Measurements from ENCODE around the gene RHOF. TPM values are rescaled to one million over a fixed set of nuclear protein-coding genes. Genes with fewer than 3 reads are reported as not detected.
"Not testable (repeated sequence)": the region's sequence is repeated elsewhere in the genome, so short reads cannot be mapped to it uniquely, and the experiment has no call there.

RHOF gene
- total RNA-seq, 4 donors from 2014 or later, result 5.1 to 27.6 (median 13.1) TPM

DNA sequence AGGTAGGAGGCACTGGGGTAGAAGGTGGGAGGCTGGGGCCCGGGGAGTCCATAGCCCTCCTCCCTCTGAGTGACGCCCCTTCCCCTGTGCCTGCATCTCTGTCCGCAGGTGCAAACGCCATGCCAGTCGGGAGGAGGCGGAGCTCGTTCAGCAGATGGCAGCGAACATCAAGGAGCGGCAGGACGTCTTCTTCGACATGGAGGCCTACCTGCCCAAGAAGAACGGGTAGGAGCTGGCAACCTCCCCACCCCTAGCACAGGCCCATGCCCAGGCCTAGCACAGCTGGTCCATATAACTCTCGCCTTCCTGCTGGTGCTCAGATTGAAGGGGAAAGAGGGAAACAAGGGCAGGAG lies 45.3 kb downstream of the RHOF start:
- intact Hi-C loops (cut with DNase I; ENCODE audit: low total_unique reads), result no loop called here
- Histone ChIP-seq H3K9me3 (no peaks in the 10 kb centered on the region), H3K27me3 (no peaks in the 10 kb centered on the region), H3K4me3 (no peak overlapping the region), H3K36me3 (no peaks in the 10 kb centered on the region), H3K27ac (peak overlapping the region; percentile 68 to 84), H3K4me1 (peaks cover 0 to 6% of the 10 kb centered on the region in 2 donors)
- DNase-seq, result peak; percentile 31 to 33
- no peak for TF ChIP-seq CTCF (IDR thresholded peaks at IDR 0.05)
- no peak for TF ChIP-seq POLR2A (IDR thresholded peaks at IDR 0.05)

DNA sequence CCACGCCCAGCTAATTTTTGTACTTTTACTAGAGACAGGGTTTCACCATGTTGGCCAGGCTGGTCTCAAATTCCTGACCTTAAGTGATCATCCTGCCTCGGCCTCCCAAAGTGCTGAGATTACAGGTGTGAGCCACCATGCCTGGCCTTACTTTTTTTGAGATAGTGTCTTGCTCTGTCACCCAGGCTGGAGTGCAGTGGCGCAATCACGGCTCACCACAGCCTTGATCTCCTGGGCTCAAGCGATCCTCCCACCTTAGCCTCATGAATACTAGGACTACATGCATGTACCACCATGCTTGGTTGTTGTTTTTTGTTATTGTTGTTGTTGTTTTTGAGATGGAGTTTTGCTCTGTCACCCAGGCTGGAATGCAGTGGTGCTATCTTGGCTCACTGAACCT lies 47.9 kb downstream of the RHOF start:
- DNase-seq; H3K4me3 ChIP-seq; H3K27ac ChIP-seq; H3K27me3 ChIP-seq; H3K9me3 ChIP-seq; H3K36me3 ChIP-seq; intact Hi-C loops (cut with DNase I; ENCODE audit: low total_unique reads): not testable (repeated sequence)
- H3K4me1 ChIP-seq, result peaks cover 4 to 16% of the 10 kb centered on the region in 2 donors

DNA sequence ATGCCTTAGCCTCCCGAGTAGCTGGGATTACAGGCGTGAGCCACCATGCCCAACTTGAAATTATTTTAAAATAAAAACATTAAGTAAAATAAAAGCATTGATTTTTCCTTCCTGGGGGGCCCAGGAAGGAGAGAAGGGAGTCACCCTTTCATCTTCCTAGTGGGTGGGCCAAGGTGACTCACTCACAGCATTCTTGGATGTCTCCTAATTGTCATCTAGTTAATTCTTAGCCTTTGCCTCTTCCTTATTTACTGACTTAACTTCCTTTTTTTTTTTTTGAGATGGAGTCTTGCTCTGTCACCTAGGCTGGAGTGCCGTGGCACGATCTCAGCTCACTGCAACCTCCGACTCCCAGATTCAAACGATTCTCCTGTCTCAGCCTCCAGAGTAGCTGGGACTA lies 51.7 kb downstream of the RHOF start:
- intact Hi-C loops (cut with DNase I; ENCODE audit: low total_unique reads), result no loop called here
- Histone ChIP-seq H3K27me3 (no peaks in the 10 kb centered on the region), H3K4me3 (no peak overlapping the region), H3K9me3 (no peaks in the 10 kb centered on the region), H3K36me3 (no peaks in the 10 kb centered on the region), H3K27ac (peak overlapping the region; percentile 21 to 64), H3K4me1 (peaks cover 4 to 10% of the 10 kb centered on the region in 2 donors)
- DNase-seq, result no peak
- no peak for TF ChIP-seq POLR2A (IDR thresholded peaks at IDR 0.05)
- TF ChIP-seq CTCF (IDR thresholded peaks at IDR 0.05), result no peak

DNA sequence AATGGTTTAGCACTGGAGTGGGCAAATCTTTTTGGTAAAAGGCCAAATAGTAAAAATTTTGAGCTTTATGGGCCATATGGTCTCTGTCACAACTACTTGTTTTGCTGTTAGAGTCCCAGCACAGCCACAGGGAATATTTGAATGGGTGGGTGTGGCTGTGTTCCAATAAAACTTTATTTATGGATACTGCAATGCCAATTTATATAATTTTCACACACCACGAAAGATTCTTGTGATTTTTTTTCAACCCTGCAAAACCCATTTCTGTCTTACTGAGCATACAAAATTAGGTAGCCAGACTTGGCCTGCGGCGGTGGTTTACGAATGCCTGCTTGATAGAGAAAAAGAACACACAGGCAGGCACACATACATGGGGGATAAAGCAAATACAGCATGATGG lies 52.6 kb downstream of the RHOF start:
- intact Hi-C loops (cut with DNase I; ENCODE audit: low total_unique reads), result no loop called here
- H3K4me1 ChIP-seq, result peaks cover 4 to 10% of the 10 kb centered on the region in 2 donors
- H3K4me3 ChIP-seq, result no peak overlapping the region
- H3K27ac ChIP-seq, result peak overlapping the region in 1 of 2 donors; percentile 10
- TF ChIP-seq POLR2A (IDR thresholded peaks at IDR 0.05), result no peak
- no peak for TF ChIP-seq CTCF (IDR thresholded peaks at IDR 0.05)
- H3K9me3 ChIP-seq, result no peaks in the 10 kb centered on the region
- no peak for DNase-seq
- H3K36me3 ChIP-seq, result no peaks in the 10 kb centered on the region
- no peaks in the 10 kb centered on the region for H3K27me3 ChIP-seq

- intact Hi-C loops (cut with DNase I; ENCODE audit: low total_unique reads), result no loop called here
- H3K4me1 ChIP-seq, result peaks cover 4 to 10% of the 10 kb centered on the region in 2 donors
- no peaks in the 10 kb centered on the region for H3K27me3 ChIP-seq
- no peak overlapping the region for H3K4me3 ChIP-seq
- H3K9me3 ChIP-seq, result no peaks in the 10 kb centered on the region
- H3K27ac ChIP-seq, result no peak overlapping the region
- no peaks in the 10 kb centered on the region for H3K36me3 ChIP-seq
- no peak for DNase-seq
- TF ChIP-seq CTCF (IDR thresholded peaks at IDR 0.05) (no peak), POLR2A (IDR thresholded peaks at IDR 0.05) (no peak)
These were observed 55.1 kb downstream of the RHOF start for GRCh38 chr12:121738340-121738858.

GRCh38 chr12:121733849-121734248 lies 59.6 kb downstream of the RHOF start:
- TF ChIP-seq POLR2A (IDR thresholded peaks at IDR 0.05) (no peak), CTCF (IDR thresholded peaks at IDR 0.05) (no peak)
- H3K4me3 ChIP-seq, result no peak overlapping the region
- intact Hi-C loops (cut with DNase I; ENCODE audit: low total_unique reads), result no loop called here
- DNase-seq, result no peak
- no peaks in the 10 kb centered on the region for H3K36me3 ChIP-seq
- no peaks in the 10 kb centered on the region for H3K4me1 ChIP-seq
- H3K9me3 ChIP-seq, result no peaks in the 10 kb centered on the region
- H3K27me3 ChIP-seq, result no peaks in the 10 kb centered on the region
- H3K27ac ChIP-seq, result no peak overlapping the region
